ENCODE measurements around the gene ST7.

DNA sequence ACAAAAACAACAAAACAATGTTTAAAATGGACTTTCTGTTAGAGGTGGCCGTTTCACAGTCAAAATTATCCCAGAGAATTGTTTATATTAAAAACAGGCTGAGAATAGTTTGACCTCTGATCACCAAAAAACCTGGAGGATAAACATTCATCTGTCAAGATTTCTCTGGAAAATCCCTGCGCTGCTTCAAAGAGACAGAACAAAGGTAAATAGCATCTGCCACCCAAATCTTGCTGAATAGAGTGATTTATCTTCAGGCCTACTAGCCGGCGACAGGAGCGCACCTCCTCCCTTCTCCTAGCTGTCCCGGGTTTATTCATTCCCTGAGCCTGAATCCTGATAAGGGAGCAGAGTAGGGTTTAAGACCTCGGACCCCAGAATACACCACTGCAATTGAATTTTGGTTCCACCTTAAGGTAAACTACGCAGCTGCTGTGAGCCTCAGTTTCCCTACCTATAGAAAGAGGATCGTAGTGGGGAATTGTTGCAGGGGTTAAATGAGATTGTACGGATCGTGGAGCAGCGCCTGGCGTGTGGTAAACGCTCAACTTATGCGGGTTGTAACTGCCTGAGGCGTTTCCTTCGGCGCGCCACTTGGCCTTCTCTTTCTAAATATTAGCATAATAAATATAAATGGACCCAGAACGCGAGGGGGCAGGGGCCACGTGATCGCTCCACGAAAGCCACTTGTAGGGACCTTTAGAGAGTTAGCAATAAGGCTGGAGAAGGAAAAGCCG, 498 bp upstream of the ST7 start:
- TF ChIP-seq EZH2 (IDR thresholded peaks at IDR 0.05; ENCODE audit: borderline replicate concordance, insufficient read depth, low read length, poor library complexity, severe bottlenecking) = no peak
- TF ChIP-seq, protein P1, sequence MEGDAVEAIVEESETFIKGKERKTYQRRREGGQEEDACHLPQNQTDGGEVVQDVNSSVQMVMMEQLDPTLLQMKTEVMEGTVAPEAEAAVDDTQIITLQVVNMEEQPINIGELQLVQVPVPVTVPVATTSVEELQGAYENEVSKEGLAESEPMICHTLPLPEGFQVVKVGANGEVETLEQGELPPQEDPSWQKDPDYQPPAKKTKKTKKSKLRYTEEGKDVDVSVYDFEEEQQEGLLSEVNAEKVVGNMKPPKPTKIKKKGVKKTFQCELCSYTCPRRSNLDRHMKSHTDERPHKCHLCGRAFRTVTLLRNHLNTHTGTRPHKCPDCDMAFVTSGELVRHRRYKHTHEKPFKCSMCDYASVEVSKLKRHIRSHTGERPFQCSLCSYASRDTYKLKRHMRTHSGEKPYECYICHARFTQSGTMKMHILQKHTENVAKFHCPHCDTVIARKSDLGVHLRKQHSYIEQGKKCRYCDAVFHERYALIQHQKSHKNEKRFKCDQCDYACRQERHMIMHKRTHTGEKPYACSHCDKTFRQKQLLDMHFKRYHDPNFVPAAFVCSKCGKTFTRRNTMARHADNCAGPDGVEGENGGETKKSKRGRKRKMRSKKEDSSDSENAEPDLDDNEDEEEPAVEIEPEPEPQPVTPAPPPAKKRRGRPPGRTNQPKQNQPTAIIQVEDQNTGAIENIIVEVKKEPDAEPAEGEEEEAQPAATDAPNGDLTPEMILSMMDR (IDR thresholded peaks at IDR 0.05; ENCODE audit: poor library complexity, severe bottlenecking) = no peak
